DLD1 (cell line): ENCODE results near the gene RNF7.
"Not testable (repeated sequence)": the region's sequence is repeated elsewhere in the genome, so short reads cannot be mapped to it uniquely, and the experiment has no call there.

Experiments
- in situ Hi-C: cut with HindIII; loops from 2 replicates; pipeline ENCODE4 v1.10.0; 2017; ENCODE audit warnings: low sequenced_read_pairs

RNF7 gene

DNA sequence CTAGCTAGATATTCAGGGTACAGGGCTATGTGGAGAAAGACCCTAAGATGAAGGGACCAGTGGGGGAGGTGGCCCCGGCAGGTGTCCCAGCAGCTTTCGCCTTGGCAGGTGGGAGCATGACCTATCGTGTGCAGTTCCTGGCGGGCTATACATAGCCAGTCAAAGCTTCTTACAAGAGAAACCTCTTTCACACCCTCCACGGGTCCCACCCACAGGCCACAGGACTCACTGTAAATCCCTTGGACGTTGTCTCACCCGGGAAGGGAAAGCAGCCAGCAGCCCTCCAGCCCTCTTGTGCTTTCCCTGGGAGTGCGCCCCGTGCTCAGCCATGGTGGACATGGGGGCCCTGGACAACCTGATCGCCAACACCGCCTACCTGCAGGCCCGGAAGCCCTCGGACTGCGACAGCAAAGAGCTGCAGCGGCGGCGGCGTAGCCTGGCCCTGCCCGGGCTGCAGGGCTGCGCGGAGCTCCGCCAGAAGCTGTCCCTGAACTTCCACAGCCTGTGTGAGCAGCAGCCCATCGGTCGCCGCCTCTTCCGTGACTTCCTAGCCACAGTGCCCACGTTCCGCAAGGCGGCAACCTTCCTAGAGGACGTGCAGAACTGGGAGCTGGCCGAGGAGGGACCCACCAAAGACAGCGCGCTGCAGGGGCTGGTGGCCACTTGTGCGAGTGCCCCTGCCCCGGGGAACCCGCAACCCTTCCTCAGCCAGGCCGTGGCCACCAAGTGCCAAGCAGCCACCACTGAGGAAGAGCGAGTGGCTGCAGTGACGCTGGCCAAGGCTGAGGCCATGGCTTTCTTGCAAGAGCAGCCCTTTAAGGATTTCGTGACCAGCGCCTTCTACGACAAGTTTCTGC lies 40.1 kb downstream of the RNF7 start:
- in situ Hi-C loops, result no loop called here

DNA sequence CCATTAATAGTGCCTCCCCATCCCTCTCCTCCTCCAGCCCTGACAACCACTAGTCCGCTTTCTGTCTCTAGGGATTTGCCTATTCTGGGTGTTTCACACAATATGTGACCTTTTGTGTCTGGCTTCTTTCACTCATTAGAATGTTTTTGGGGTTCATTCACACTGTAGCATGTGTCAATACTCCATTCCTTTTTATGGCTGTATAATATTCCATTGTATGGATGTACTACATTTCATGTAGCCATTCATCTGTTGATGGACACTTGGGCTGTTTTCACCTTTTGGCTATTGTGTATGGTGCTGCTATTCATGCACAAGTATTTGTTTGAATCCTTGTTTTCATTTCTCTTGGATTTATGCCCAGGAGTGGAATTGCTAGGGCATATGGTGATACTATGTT lies 41.6 kb downstream of the RNF7 start:
- in situ Hi-C loops, result no loop called here

DNA sequence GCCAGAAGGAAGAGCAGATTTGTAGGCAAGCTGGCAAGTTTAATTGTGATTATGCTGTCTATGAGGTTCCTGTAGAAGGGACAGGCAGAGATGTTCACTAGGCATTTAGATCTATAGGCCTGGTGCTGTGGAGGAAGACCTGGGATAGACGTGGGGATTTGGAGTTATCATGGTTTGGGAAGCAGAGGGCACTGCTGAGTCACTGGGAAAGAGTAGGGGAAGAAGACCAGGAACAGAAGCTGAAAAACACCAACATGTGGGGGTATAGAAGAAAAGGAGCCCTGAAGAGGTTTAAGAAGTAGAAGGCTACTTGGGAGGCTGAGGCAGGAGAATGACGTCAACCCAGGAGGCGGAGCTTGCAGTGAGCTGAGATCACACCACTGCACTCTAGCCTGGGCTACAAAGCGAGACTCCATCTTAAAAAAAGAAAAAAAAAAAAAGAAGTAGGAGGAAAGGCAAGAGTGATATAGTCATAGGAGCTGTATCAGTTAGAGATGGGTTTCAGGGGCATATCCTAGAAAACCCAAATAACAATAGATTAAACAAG lies 44.4 kb downstream of the RNF7 start:
- in situ Hi-C loops, result no loop called here

DNA sequence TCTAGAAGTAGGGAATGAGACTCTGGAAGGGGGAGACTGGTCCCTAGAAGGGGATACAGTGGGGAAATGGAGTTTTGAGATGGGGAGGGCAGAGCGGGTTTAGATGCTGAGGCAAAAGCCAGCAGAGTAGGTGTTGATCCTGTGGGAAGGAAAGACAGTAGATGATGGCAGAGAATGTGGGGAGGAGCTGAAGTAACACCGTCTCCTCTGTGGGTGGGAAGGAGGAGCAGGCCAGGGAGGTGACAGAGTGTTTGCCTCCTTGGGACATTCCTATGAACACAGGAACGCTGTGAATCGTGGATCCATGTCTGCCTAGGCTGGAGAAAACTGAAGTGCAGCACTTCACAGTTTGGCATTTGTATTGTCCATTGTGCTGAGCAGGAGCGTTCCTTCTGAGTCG lies 45.5 kb downstream of the RNF7 start:
- in situ Hi-C loops, result no loop called here

DNA sequence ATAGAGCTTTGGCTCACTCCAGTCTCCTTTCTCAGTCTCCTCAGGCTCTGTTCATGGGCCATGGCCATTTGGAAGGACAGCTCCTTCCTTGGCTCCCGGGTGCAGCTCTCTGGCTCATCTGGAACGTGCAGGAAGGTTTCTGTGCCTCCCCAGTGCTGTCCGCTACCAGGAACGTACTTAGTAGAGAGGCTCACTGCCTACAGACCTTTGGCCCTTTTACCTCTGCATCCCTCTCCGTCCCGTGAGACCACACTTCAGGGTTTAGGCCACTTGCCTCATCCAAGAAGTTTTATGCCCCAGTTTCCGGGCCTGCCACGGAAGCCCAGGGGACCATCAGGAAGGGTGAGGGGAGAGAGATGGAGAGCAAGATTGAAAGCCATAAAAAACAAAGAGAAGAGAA lies 46.0 kb downstream of the RNF7 start:
- in situ Hi-C loops, result no loop called here

DNA sequence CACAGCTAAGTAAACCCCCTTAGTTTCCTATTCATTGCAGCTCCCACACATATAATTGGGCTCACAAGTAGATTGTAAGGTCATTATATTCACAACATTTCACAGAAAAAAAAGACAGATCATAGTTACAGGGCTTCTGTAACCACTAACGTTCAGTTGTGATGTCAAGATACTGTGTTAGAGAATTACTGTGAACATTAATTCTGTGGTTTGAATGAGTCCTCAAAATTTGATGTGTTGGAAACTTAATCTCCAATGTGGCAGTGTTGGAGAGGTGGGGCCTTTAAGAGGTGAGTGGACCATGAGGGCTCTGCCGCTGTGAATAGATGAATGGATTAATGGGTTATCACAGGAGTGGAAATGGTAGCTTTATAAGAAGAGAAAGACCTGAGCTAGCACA lies 46.4 kb downstream of the RNF7 start:
- in situ Hi-C loops, result no loop called here

DNA sequence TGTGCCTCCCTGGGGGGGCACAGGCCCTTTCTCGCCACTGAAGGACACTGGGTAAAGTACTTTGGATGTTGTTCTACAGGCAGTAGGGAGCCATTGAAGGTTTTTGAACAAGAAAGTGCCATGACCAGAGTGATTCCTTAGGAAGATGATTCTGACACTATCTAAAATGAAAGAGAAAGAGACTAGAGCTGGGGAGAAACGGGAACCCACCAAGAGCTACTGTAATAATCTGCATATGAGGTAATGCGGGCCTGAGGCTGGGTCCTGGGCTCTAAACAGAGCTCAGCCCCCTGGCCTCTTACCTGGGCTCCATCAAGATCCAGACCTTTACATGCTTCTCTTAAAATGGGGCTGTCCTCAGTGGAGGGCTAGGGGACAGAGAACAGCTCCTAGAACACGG lies 50.1 kb downstream of the RNF7 start:
- in situ Hi-C loops, result no loop called here

DNA sequence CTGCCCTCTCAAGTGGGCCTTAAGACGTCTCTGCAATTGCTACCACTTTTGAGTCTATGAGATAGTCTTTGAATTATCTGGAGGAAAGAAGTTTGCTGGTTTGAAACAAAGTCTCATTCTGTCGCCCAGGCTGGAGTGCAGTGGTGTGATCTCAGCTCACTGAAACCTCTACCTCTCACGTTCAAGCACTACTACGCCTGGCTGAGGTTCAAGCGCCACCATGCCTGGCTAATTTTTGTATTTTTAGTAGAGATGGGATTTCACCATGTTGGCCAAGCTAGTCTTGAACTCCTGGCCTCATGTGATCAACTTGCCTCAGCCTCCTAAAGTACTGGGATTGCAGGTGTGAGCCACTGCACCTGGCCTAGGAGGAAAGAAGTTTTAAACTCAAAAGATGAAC lies 50.7 kb downstream of the RNF7 start:
- in situ Hi-C loops, result not testable (repeated sequence)

DNA sequence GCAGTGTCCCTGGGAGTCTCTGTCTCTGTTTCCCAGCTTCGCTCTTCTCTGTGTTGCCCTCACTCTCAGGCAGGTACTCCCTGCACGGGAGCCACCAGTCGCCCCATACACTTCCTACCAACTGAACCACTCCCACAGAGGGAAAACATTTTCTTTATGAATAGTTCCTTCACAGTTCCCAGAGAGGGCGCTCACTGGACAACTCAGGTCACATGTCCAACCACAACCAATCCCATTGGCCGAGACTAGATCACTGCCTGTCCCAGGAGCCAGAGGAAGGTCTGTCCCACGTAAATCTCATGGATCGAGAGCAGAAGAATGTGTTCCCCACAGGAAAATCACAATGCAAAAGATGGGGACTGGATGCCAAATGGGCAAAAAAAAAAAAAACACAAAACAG lies 51.2 kb downstream of the RNF7 start:
- in situ Hi-C loops, result no loop called here

DNA sequence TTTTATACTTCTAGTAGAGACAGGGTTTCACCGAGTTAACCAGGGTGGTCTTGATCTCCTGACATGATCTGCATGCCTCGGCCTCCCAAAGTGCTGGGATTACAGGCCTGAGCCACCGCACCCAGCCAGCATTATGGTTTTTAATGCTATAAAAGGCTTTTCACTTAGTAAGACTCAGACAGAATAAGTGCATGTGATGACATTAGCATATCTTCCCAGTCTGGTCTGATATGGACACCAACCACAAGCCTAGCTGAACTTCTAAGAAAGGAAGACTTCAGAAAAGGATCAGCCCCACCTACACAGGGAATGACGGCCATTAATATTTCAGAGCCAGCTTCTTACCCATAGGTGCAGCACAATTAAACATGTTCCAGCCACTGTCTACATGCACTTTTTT lies 52.1 kb downstream of the RNF7 start:
- in situ Hi-C loops, result no loop called here

DNA sequence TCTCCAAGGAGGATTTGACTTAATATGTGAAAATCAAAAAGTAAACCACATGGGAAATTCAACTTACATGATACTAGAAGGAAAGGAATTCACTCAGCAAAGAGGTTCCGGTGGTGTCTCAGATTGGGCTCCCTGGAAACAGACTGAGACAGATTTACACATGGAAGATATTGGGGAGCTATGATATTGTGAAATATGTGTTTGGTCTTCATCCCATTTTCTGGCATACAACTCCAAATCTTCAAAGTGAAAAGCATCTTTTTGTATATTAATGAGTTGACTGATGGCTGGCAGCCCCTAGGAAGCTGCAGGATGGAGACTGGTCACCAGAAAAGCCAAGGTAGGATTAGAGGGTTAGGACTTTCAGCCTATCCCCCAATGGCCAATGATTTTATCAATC lies 54.4 kb downstream of the RNF7 start:
- in situ Hi-C loops, result no loop called here

DNA sequence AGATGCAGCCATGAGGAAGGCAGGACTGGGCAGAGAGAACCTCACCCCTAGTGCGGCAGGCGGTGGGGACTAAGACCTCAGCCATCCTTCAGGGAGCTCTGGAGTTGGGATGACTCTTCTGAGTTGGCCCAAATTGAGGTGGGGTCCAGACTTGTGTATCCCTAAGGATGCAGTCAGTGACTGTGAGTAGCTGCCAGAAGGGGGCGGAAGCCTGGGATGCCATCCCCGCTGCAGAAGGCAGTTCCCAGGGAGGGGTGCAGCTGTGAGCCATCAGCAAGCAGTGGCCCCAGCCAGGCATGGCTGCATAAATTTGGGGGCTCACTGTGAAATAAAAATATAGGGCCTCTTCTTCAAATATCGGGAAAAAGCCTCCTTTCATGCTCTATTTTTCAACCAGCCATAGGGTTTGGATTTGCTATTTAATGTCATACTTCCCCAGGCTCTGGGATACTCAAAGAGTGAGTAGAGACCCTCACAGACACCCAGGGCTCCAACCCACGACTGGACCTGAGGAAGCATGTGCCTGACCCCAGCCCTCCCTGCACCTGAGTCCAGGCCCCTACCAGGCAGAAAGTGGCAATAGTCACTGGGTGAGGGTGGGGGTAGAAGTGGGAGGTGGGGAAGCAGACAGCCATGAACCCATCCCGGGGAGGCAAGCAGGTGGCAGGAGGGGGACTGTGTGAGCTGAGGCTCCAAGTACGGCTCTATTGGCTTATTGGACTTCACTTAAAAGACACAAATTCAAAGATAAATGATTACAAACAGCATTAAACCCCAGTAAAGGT lies 55.6 kb downstream of the RNF7 start:
- in situ Hi-C loops, result no loop called here

DNA sequence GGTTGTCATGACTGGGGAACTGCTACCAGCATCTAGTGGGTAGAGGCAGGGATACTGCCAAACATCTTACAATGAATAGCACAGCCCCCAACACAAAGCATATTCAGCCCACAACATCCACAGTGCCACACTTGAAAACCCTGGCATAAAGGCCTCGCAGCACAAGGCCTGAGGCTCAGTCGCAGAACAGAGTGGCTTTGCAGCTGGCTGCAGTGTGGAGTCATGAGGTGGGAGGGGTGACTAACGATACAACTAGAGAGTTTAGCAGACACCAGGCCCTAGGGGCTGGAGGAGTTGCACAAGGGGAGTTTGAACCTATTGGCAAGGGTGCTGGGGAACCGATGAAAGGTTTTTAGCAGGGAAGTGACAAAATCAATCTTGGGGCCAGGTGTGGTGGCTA lies 57.2 kb downstream of the RNF7 start:
- in situ Hi-C loops, result no loop called here

DNA sequence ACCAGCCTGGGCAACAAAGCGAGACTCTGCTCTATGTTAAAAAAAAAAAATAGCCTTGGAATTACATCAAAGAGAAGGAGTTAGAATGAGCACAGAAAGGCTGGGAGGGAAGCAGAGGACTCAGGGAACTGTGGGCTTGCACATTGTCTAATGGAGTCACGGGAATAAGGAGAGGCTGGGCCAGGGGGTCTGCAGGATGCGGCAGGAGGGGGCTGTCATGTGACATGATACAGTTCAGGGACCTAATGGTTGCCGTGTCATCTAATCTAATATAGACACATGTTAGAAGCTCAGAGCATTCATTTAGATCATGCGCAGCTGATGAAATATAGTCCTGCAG lies 57.6 kb downstream of the RNF7 start:
- in situ Hi-C loops, result no loop called here

DNA sequence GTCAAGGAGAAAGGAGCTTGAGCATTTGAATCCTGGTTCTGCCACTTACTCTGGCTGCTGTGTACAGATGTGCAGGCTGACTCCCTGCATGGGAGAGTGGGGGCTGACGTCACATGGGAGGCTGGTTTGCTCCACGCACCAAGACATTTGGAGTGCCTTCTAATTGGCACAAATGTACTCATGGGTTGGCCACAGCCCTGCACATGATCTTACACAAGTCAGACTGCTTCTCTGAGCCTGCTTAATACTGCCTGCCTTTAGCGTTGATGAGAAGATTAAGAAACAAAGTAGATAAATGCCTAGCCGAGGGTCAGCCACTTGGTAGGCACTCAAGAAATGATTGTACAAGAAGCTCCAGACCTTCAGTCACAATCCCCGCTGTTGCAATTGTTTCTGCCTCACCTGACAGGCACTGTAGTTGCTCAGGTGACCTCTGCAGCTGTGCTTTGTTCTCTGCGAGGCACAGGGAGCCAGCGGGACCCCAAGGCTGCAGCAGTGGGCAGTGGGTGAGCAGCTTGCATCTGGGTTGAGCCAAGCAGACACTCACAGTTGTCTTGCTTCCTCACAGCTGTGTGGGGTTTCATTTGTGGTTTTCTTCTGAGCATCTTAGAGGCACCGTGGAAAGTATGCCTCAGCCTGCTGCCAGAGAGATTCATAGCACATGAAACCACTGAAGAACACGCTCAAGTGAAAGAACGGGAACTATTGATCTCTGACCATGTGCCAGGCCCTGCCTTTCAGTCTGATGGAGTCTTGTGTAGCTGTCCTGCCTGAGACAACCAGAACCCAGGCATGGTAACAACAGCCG lies 58.2 kb downstream of the RNF7 start:
- in situ Hi-C loops, result no loop called here
